Measurements from ENCODE around the gene RILPL2.
"Not testable (repeated sequence)": the region's sequence is repeated elsewhere in the genome, so short reads cannot be mapped to it uniquely, and the experiment has no call there.

Gene RILPL2, protein sequence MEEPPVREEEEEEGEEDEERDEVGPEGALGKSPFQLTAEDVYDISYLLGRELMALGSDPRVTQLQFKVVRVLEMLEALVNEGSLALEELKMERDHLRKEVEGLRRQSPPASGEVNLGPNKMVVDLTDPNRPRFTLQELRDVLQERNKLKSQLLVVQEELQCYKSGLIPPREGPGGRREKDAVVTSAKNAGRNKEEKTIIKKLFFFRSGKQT

GRCh38 chr12:123436017-123436964 is at the start of gene RILPL2:
TSS of gene RILPL2 (minus strand) at chr12:123436684. CDS start at chr12:123436420, 264 bp downstream.
- DNase-seq (ENCODE audit: low read depth, low spot score) = peak; percentile 17

DNA sequence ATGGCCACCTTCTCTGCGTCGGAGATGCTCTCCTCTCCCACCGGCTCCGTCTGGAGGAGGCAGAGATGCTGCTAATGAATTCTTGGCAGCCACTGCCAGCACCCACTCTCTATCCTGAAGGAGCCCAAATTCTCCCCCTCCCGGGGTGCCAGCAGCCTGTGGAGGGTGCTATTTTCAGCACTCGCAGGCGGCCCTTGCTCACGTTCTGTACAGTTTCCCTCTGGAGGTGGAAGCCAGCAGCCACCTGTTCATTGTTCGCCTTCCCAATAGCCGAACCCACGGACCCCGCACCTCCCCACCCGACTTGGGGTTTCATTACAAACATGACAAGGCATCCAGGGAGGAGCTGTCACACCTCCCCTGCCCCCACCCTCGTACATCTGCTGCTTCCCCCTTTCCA is 49.3 kb upstream of the RILPL2 start:
- DNase-seq (ENCODE audit: low read depth, low spot score) = no peak

DNA sequence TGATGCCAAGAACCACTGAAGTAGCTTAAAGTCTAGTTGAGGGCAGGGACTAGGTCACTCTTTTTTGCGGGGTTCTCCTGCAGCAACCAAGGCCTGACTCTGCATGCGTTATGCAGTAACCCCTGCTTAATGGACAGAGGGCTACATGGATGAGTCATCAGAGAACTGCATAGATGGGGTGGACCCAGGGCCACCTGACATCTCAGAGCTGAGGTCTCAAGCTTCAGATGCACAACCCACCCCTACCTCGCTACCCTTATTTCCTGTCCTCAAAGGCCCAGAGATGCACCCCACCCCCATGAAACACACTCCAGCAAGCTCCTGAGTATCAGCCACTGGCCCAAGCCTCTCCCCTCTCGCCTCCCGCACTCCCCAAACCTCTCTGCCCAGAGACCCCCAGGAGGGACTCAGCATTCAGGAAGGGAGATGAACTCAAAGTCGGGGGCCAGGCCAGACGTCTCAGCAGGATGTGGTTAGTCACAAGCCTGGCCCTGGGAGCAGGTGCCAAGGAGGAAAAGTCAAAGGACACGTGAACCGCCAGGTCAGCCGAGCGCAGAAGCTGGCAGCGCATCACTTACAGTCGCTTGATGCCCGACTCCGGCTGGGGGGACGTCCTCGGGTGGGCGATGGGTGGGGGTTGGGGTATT is 47.2 kb upstream of the RILPL2 start:
- DNase-seq (ENCODE audit: low read depth, low spot score) = no peak

DNA sequence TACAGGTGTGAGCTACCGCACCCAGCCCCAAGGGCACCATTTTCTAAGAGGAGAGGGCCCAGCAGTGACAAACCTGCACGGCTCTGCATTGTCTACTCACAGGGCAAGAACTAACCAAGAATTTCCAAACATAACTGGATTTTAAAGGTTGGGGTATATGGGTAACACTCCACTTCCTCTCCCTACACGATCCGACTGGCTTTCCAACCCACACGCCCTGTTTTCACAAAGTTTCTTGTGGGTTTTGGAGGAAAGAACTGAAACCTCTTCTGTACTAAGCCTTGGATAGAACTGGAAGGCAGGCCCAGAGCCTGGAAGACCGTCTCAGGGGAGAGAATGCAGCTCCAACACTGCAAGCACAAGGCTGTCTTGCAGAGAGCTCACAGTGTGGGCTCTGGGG is 46.4 kb upstream of the RILPL2 start:
- no peak for DNase-seq (ENCODE audit: low read depth, low spot score)

- not testable (repeated sequence) for DNase-seq (ENCODE audit: low read depth, low spot score)
These were observed 44.8 kb upstream of the RILPL2 start for GRCh38 chr12:123481251-123481650.

- DNase-seq (ENCODE audit: low read depth, low spot score) = no peak
These were observed 43.1 kb upstream of the RILPL2 start for GRCh38 chr12:123479442-123480180.

GRCh38 chr12:123478762-123479161 is 42.3 kb upstream of the RILPL2 start:
- DNase-seq (ENCODE audit: low read depth, low spot score) = peak; percentile 9

GRCh38 chr12:123478069-123478468 is 41.6 kb upstream of the RILPL2 start:
- DNase-seq (ENCODE audit: low read depth, low spot score) = no peak

DNA sequence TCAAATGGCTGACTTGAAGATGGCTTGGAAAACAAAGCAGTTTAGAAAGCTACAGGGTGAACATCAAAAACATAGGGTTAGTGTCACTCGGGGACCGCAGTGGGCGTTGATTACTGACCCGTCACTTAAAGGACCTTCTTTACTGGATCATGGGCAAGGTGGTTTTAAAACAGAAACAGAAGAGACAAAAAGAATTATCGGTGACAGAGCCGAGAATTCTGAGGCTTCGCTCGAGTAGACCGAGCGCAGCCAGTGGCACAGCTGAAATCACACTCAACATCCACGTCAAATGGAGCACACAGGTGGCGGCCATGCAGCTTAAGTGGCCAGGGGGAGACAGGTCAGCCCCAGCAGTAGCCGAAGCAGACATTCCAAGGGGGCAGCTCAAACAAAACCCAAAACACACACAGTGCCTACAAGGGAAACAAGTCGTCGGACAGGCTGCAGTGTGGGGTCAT is 38.8 kb upstream of the RILPL2 start:
- no peak for DNase-seq (ENCODE audit: low read depth, low spot score)

DNA sequence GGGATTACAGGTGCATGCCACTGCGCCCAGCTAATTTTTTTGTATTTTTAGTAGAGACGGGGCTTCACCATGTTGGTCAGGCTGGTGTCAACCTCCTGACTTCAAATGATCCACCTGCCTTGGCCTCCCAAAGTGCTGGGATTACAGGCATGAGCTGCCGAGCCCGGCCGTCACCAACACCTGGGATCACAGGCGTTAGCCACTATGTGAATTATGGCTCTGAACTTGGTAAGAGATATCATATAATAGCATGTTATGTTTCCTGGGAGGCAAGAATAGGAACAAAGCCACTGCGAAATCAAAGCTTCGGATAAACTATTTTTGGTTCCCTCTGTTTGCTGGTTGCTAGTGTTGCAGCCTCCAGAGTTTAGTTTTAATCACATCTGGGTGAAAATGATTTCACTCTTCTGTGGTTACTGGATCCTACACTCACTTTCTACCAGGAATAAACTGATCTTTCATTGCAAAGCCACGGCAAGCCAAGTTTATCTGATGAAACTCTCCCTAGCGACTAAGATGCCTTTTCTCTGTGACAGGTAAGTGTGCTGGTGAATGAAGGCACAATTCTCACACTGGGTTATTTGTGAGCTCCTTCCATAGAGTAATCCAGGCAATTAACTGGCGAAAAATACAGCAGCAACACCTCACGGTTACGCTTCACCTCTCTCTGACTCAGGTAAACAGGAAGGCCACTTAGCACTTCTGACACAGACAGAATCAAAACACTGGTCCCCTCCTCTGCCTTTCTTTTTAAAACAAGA is 38.2 kb upstream of the RILPL2 start:
- no peak for DNase-seq (ENCODE audit: low read depth, low spot score)

DNA sequence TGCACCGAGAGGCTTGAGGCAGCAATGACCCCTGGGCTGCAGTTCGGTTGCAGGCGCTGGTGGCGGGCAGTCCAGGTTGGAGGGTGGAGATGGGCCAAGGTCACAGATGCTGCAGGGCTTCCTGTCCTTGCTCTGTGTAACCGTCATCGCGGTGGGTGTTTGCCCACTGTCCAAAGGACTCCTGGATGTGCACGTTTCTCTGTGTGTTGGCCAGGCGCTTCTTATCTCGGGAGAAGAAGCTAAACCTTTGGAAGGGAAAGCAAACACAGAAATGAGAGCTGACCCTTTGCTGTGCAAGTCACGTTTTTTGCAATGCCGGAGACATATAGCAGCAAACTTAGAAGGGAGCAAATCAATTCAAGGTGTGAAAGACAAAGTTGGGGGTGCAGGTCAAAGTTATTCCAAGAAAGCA is 36.0 kb upstream of the RILPL2 start:
- no peak for DNase-seq (ENCODE audit: low read depth, low spot score)

DNA sequence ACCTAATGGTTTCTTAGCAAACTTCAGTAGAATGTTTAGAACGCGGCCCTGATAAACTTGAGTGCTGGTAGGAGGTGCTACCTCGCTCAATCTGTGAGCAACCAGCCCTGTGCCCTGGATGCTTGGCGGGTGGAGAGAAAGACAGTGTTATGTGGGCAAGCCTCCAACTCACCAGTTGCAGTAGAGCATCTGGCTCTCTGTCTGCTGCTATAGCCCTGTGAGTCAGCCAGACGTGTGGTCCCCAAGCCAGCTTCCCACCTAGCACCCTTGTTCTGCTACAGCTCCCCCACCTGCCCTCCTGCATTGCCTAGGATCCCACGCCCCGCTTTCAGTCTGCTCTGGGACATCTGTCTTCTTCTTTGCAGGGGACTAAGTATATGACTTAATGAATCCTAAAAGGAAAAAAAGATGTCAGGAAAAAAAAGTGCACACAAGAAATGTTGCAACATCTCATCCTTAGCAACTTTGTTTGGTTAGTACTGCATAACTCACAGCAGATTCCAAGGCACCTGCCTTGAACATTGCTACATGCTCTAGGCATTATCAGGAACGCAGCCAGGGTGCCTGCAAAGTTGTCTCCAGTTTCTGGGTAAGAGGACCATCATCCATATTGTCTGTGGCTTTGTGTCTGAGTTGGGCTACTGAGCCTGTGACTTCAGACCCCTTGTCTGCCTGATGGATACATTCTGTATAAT is 35.0 kb upstream of the RILPL2 start:
- no peak for DNase-seq (ENCODE audit: low read depth, low spot score)

GRCh38 chr12:123469978-123470377 is 33.5 kb upstream of the RILPL2 start:
- DNase-seq (ENCODE audit: low read depth, low spot score) = no peak

DNA sequence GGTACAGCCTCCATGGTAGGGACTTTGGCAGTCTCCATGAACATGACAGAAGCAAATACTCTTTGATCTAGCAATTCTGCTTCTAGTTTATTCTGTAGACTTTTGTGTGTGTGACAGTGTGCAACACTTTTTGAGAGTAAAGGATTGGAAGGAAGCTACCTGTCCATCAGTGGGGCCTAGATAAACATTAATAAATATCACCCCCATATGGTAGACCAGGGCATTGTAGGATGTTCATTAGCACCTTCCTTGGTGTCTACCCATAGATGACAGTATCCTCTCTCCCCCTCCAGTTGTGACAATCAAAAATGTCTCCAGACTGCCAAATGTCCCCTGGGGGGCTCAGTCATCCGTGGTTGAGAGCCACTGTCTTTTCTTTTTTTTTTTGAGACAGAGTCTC is 32.3 kb upstream of the RILPL2 start:
- DNase-seq (ENCODE audit: low read depth, low spot score) = no peak

DNA sequence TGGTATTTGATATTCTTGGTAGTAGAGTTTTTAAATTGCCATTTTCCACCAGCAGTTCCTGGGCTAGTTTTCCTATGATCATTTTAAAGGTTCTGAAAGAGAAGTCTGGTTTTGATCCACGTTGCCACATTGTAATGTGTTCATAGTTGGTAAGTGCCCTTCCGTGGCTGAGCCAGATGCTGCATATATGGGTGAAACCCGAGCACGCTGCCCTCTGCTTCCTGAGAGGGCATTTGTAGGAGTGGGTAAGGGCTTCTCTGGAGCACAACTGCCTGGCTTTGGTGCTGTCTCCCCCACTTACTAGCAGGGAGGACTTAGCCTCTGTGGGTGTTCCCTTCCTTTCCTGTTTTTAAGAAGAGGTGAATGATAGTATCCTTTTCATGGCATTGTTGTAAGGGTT is 28.6 kb upstream of the RILPL2 start:
- no peak for DNase-seq (ENCODE audit: low read depth, low spot score)

GRCh38 chr12:123463174-123463573 is 26.7 kb upstream of the RILPL2 start:
- not testable (repeated sequence) for DNase-seq (ENCODE audit: low read depth, low spot score)

DNA sequence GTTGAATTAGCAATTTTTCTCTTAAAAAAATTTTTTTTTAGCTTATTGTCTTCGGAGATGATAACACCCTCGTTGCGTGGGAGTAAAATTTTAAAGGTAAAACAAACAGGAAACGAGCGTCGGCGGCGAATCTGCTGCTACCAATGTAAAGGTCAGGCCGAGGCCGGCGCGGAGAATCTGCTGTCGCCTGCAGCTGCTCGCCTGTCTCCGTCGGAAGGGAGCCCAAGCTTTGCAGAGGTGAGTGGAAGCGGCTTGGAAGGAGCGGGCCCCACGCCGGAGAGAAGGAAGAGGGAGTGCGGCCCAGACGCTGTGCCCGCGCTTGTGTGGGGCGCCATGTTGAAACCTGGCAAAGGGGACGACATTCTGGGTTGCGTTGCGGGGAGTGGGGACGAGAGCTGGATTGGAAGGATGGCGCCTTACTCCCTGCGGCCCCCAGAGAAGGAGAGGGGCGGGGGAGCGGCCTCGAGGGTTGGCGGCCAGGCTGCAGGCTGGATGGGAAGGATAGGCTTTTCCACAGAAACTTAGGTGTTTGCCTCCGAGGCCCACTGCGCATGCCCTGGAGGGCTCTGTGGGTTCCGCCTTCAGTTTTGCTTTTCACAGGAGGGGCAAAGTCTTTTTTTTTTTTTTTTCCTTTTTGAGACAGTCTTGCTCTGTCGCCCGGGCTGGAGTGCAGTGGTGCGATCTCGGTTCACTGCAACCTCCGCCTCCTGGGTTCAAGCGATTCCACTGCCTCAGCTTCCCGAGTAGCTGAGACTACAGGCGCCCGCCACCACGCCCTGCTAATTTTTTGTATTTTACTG is 21.7 kb upstream of the RILPL2 start, which contains the start of gene SNRNP35:
TSS of gene SNRNP35 (plus strand) at position 160 of the 800 bp plus-strand sequence. CDS start 7,402 bp downstream, outside the sequence.
- DNase-seq (ENCODE audit: low read depth, low spot score) = peak; percentile 74

DNA sequence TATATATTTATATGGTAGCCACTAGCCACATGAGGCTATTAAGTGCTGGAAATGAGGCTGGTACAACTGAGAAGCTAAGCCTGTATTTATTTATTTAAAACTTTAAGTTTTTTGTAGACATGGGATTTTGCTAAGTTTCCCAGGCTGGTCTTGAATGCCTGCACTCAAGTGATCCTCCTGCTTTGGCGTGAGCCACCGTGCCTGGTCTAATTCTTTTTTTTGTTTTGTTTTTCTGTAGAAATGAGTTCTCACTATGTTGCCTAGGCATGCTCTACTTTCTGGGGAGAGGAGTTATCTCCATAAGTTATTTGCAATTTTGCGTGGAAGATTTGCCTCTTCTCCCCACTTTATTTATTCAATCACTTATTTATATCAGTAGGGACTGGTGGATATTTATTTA is 16.7 kb upstream of the RILPL2 start:
- no peak for DNase-seq (ENCODE audit: low read depth, low spot score)

DNA sequence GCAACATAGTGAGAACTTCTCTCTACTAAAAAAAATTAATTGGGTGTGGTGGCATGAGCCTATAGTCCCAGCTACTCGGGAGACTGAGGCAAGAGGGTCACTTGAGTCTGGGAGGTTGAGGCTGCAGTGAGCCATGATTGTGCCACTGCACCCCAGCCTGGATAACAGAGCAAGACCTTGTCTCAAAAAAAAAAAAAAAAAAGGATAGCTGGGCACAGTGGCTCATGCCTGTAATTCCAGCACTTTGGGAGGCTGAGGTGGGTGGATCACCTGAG is 15.7 kb upstream of the RILPL2 start:
- not testable (repeated sequence) for DNase-seq (ENCODE audit: low read depth, low spot score)

GRCh38 chr12:123450636-123451035 is 14.2 kb upstream of the RILPL2 start:
- DNase-seq (ENCODE audit: low read depth, low spot score) = no peak
